ENCODE data around the gene EFTUD2.
A peak's percentile ranks its signal among the peaks of the same experiment; 100 is the strongest.

The EFTUD2 gene

DNA sequence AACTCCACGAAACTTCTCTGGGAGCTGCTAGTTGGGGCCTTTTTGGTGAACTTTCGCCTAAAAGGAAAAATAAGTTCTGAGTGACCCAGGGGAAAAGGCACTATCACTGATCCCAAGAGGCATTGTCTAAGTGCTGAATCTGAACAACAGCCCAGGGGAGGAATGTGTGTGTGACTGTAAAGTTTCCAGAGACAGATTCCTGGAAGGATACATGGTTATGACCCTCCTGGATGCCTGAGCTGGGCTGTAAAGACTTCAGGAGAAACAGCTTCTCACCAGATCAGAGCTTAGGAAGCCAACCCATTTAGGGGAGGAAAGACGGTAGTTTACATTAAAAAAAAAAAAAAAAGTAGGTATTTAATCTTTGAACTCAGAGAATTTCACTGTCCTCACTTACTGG, 31.4 kb downstream of the EFTUD2 start:
- DNase-seq (ENCODE audit: extremely low read depth, insufficient read length), result no peak
- Histone ChIP-seq H3K4me3 (replicated peaks; ENCODE audit: low read depth, low read length) (no peak overlapping the region), H3K27me3 (replicated peaks; ENCODE audit: control insufficient read depth, insufficient read depth, low read length) (no peaks in the 10 kb centered on the region), H3K36me3 (ENCODE audit: control insufficient read depth, insufficient read depth, low read length) (peaks cover 30% of the 10 kb centered on the region)
- TF ChIP-seq, protein P1, sequence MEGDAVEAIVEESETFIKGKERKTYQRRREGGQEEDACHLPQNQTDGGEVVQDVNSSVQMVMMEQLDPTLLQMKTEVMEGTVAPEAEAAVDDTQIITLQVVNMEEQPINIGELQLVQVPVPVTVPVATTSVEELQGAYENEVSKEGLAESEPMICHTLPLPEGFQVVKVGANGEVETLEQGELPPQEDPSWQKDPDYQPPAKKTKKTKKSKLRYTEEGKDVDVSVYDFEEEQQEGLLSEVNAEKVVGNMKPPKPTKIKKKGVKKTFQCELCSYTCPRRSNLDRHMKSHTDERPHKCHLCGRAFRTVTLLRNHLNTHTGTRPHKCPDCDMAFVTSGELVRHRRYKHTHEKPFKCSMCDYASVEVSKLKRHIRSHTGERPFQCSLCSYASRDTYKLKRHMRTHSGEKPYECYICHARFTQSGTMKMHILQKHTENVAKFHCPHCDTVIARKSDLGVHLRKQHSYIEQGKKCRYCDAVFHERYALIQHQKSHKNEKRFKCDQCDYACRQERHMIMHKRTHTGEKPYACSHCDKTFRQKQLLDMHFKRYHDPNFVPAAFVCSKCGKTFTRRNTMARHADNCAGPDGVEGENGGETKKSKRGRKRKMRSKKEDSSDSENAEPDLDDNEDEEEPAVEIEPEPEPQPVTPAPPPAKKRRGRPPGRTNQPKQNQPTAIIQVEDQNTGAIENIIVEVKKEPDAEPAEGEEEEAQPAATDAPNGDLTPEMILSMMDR (IDR thresholded peaks at IDR 0.05; ENCODE audit: insufficient read depth, low read length, poor library complexity, severe bottlenecking), result no peak

DNA sequence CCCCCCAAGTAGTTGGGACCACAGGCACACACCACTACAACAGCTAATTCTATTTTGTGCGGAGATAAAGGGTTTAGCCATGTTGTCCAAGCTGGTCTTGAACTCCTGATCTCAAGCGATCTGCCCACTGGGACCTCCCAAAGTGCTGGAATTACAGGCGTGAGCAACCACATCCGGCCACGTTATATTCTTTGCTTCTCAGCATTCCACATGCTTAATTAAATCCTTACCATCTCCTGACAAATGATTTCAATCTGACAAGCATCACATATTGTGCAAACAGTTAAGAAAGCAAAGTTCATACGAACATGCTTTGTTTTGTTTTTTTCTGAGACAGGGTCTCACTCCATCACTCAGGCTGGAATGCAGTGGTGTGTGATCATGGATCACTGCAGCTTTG, 33.3 kb downstream of the EFTUD2 start:
- no peaks in the 10 kb centered on the region for H3K27me3 ChIP-seq (replicated peaks; ENCODE audit: control insufficient read depth, insufficient read depth, low read length)
- DNase-seq (ENCODE audit: extremely low read depth, insufficient read length), result no peak
- TF ChIP-seq, protein P1 (IDR thresholded peaks at IDR 0.05; ENCODE audit: insufficient read depth, low read length, poor library complexity, severe bottlenecking), result no peak
- no peak overlapping the region for H3K4me3 ChIP-seq (replicated peaks; ENCODE audit: low read depth, low read length)
- H3K36me3 ChIP-seq (ENCODE audit: control insufficient read depth, insufficient read depth, low read length), result peaks cover 28% of the 10 kb centered on the region

- H3K36me3 ChIP-seq (ENCODE audit: control insufficient read depth, insufficient read depth, low read length), result peaks cover 29% of the 10 kb centered on the region
- TF ChIP-seq, protein P1 (IDR thresholded peaks at IDR 0.05; ENCODE audit: insufficient read depth, low read length, poor library complexity, severe bottlenecking), result peak; percentile 80
- DNase-seq (ENCODE audit: extremely low read depth, insufficient read length), result no peak
- no peak overlapping the region for H3K4me3 ChIP-seq (replicated peaks; ENCODE audit: low read depth, low read length)
- H3K27me3 ChIP-seq (replicated peaks; ENCODE audit: control insufficient read depth, insufficient read depth, low read length), result no peaks in the 10 kb centered on the region
Observed at GRCh38 chr17:44865231-44865660, 34.0 kb downstream of the EFTUD2 start.

GRCh38 chr17:44864831-44865230, 34.4 kb downstream of the EFTUD2 start:
- Histone ChIP-seq H3K27me3 (replicated peaks; ENCODE audit: control insufficient read depth, insufficient read depth, low read length) (no peaks in the 10 kb centered on the region), H3K4me3 (replicated peaks; ENCODE audit: low read depth, low read length) (no peak overlapping the region), H3K36me3 (ENCODE audit: control insufficient read depth, insufficient read depth, low read length) (peaks cover 29% of the 10 kb centered on the region)
- TF ChIP-seq, protein P1 (IDR thresholded peaks at IDR 0.05; ENCODE audit: insufficient read depth, low read length, poor library complexity, severe bottlenecking), result no peak
- no peak for DNase-seq (ENCODE audit: extremely low read depth, insufficient read length)

GRCh38 chr17:44863061-44863918, 36.0 kb downstream of the EFTUD2 start:
- TF ChIP-seq, protein P1 (IDR thresholded peaks at IDR 0.05; ENCODE audit: insufficient read depth, low read length, poor library complexity, severe bottlenecking), result no peak
- Histone ChIP-seq H3K4me3 (replicated peaks; ENCODE audit: low read depth, low read length) (no peak overlapping the region), H3K36me3 (ENCODE audit: control insufficient read depth, insufficient read depth, low read length) (peaks cover 28% of the 10 kb centered on the region), H3K27me3 (replicated peaks; ENCODE audit: control insufficient read depth, insufficient read depth, low read length) (no peaks in the 10 kb centered on the region)
- no peak for DNase-seq (ENCODE audit: extremely low read depth, insufficient read length)

All from GM06990 (cell line).